GM19351 (cell line): ENCODE measurements around the gene DYNLT2.
A peak's percentile ranks its signal among the peaks of the same experiment; 100 is the strongest.

Experiments
- ATAC-seq: cut with Tn5 transposase; IDR thresholded peaks from one replicate; pipeline ENCODE4 v1.9.1; 2021; ENCODE audit warnings: mild to moderate bottlenecking, moderate library complexity; ENCODE audit not compliant: unreplicated experiment

The DYNLT2 gene, protein sequence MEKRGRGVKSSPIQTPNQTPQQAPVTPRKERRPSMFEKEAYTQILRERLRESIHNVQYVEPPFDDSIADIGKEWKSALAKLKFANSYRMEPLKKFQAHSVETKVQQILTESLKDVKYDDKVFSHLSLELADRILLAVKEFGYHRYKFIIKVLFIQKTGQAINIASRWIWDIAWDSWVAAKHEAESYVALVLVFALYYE

DNA sequence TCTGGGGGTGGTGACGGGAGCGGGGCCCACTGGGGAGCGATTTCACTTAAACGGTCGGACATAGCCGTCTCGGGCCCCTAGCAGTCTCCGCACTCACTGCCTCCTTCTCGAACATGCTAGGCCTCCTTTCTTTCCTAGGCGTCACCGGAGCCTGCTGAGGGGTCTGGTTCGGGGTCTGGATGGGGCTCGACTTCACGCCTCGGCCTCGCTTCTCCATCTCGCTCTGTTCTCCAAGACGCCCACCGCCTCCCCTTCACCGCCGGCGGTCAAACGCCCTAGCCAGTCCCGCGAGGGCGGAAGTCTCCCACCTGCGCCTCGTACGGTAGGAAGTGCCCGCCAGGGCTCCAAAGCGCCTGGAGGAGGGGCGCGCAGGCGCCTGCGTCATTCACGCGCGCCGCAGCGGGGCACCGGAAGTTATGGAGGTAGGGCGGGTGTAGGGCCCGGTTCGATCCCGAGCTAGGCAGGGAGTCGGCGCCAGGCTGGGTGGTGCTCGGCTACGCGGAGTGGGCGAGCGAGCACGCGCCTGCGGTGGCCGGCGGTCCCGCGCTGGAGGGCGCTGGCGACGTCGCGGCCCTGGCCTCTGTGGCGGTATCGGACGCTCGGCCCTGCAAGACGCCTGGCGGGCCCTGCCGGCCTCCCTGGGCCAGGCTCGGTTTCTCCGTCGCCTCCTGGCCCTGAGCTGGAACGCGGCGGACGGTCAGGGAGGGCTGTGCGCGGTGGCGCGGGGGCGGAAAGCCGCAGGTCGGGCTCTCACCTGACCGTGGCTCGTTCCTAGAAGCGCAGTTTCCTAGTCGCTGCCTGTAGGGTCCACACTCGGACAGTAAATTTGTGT, at the start of gene DYNLT2, which contains the start of gene ERMARD:
Gene DYNLT2 (minus strand): TSS at position 331 of the 832 bp plus-strand sequence. CDS start 114 bp downstream, at position 217.
Gene ERMARD (plus strand): TSS at position 381 of the 832 bp plus-strand sequence. CDS start 36 bp downstream, at position 417.
- peak; percentile 93 for ATAC-seq

DNA sequence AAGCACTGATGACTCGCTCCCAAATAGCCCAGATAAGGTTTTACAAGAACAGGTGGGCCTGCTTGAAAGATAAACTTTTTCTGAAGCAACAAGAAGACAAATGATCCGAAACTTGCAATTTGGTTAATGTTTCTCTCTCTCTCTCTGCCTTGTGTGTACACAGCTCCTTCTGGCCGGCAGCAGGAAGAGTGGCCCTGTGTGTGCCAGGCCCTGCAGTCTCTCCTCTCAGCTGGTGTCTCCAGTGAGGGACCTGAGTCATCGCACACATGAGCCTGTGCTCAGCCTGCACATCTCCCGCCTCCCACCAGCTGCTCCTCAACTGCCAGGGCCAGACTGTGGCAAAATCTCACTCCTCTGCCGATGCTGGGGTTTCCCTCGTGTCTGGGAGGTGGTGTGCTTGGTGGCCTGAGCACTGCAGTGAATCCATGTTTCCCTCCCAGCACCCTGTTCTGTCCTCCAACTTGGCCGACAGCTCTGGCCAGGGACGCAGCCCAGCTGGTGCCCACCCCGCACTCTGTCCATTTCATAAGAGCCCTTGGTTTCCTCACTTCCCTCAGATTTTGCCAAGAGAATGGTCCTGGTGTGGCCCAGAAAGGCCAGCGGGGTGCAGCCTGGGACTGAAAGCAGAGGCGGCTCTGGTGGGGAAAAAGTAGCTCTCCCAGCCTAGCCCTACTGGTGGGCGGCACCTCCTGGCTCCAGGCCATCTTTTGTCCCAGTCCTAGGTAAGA, 49.5 kb upstream of the DYNLT2 start:
- no peak for ATAC-seq

DNA sequence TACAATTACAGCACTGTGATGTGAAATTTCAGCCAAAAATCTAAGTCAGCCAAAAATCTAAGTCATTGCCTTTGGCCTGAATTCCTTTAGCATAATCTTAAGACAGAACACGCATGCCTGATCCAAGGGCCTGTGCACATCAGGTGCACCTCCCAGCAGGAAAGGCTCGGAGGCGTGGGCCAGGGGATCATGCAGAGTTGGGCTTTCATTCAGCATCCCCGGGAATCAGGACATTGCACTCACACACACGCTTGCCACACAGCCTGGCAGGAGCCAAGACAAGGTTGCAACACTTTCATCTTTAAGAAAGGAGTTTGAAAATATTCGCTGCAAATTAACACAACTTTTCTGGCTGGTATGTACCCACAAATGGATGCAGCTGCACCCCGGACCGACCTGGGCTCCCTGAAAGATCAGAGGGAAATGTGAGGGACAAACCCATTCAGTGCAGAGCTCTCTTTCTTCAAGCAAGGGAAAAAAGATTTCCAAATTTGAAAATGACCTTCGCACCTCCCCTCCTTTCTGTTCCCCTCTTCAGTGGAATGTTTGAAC, 48.8 kb upstream of the DYNLT2 start:
- no peak for ATAC-seq

DNA sequence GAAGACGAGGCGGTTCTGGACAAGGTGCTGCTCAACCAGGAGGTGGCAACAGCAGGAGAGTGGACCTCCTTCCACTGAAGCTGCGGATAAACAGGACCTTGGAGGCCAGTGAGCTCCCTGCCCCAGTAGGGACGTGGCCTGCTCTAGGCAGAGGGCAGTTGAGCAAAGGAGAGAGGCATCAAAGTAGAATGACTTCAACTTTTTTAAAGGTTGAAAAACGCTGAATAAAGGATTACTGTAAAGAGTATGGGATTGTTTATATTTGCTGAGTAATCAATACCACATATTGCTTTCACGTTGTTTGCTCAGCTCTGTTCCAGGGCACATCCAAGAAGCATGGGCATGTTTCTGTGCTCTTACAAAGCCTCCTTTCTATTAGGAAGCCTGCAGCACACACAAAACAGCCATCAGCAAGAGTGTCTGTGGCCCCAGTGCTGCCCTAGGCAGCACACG, 48.1 kb upstream of the DYNLT2 start:
- ATAC-seq, result no peak

DNA sequence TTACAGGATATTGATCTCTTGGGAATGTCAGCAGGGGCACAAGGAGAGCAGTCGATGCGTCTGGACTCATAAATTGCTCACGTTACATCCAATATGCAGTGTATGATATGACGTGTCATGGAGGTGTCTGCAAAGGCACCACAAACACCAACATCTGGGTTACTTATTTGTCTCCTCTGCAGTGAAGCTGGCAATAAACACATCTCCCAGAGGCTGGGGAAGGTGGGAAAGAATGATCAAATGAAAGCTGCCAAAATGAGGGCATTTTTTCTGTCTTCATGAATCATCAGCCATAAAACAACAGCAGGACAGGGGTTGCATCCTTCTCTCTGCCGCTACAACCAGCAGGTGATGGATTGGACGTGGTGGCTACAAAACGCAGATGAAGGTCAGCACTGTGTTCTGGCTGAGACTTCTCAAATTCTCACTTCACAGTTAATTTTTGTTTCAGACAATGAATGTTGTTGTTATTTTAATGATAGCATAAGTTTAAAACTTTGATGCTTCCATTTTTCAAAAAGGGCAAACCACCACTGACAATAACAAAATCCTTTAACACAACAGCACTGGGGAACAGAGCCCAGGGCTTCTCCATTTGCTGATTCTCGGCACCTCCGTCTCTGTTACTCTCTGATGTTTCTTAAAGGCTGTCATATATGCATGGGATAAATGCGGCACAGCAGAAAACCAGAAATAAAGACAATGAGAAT, 47.5 kb upstream of the DYNLT2 start:
- no peak for ATAC-seq

DNA sequence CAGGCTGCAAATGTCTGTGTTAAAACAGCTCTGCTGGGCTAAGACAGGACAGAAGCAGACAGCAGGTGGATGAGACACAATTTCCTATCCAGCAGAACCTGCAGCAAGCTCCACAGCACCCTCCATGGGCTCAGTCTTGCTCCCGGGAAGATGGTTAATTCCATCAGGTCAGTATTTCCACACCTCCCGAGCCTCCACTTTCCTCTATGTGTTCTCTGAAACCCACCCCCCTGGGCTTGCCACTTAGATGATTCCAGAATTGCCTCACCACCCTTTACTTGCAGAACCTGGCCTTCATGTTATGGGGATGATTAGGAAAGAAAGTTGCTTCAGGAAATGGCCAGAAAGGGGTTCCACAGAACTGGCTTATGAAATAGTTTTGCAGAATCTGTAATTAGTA, 43.8 kb upstream of the DYNLT2 start:
- ATAC-seq, result no peak

DNA sequence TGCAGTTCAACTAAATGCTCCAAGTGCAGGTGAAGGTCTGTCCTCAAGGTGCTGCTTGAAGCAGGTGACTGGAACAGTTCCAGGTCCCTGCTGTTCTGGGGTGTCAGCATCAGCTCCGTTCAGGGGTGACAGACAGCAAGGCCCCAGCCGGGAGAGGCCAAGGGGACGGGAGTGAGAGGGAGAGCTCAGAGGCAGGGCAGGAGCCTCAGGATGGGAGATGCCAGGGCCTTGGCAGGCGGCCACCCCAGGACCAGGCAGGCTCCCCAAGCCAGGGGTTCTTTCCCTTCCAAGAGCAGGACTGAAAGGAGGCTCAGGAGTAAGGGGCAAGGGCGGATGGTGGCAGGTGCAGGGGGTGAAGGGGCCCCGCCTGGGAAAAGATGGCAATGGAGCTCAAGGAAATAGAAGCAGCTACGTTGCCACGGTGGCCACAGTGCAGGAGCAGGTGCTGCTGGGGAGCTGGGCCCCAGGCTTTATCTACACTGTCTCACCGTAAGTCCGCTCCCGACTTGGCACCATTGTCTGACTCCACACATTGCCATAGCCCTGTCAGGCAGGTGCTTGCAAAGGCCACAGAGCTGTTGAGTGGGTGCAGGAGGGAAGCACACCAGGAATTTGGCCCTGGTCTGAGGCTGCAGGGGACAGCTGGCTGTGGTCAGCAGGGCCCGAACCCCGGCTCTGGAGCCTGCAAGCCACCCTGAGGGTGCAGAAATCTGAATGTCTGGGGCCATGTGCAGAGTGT, 43.1 kb upstream of the DYNLT2 start:
- no peak for ATAC-seq

DNA sequence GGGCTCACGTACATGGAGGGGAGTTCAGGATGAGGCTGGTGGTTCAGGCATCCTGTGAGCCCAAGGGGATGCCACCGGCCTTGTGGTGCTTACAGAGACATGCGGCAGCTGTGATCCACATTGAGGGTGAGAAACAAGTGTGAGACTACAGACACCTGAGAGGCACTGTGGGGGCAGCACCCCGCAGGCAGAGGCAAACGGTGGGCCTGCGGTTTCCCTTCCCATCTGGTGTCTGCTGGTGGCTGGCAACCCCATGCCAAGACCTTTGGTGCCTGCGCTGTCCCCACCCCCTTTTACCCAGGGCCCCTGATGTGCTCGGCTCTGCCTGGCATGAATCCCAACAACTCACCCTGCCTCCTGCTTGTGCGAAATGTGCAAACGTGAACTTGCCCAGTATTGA, 42.0 kb upstream of the DYNLT2 start:
- ATAC-seq, result no peak

DNA sequence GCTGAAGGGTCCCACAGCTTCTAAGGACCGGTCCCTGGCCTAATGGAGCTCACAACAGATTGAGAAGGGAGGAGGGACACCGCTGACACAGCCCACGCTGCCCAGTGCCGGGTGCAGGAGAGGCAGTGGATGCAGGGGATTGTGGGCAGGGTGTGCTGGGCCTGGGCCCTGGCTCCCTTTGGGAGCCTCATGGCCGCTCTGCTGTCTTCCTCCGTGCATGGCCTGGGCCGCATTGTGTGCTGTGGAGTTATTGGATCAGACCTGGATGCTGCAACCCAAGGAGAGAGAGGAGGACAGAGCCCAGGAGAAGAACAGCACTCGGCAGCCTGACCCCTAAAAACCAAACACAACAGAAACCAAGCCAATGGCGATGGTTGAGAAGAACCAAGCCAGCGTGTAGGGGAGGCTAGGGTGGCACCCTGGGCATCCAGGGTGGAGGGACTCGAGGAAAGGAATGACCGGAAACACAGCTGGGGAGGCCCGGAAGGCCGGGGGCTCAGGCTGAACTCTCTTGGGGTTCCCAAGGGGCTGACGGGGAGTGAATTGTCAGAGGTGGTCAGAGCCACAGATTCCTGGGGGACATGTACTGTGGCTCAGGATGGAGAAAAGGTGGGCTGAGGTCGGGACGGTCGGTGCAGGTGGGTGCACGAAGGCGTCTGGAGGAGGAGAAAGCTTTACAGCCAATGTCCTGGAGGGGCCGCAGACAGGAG, 41.1 kb upstream of the DYNLT2 start:
- ATAC-seq, result no peak

DNA sequence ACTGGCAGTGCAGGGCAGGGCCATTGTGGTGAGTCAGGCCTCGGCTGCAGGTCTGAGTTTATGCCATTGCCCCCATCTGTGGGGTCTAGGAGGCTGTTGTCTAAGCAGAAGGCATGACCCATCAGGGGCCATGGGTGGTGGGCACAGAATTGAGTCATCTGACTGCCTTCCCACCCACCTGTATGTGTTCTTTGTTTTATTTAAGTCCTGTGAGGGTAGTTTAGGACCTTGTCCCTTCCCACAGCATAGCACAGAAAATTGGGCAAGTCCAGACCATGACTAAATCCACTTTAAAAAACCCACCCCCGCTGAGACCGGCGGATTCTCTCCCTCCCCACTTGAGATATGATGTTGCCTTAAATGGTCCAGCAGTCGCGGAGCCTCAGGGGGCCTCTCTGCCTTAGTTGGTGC, 40.4 kb upstream of the DYNLT2 start:
- ATAC-seq, result no peak

DNA sequence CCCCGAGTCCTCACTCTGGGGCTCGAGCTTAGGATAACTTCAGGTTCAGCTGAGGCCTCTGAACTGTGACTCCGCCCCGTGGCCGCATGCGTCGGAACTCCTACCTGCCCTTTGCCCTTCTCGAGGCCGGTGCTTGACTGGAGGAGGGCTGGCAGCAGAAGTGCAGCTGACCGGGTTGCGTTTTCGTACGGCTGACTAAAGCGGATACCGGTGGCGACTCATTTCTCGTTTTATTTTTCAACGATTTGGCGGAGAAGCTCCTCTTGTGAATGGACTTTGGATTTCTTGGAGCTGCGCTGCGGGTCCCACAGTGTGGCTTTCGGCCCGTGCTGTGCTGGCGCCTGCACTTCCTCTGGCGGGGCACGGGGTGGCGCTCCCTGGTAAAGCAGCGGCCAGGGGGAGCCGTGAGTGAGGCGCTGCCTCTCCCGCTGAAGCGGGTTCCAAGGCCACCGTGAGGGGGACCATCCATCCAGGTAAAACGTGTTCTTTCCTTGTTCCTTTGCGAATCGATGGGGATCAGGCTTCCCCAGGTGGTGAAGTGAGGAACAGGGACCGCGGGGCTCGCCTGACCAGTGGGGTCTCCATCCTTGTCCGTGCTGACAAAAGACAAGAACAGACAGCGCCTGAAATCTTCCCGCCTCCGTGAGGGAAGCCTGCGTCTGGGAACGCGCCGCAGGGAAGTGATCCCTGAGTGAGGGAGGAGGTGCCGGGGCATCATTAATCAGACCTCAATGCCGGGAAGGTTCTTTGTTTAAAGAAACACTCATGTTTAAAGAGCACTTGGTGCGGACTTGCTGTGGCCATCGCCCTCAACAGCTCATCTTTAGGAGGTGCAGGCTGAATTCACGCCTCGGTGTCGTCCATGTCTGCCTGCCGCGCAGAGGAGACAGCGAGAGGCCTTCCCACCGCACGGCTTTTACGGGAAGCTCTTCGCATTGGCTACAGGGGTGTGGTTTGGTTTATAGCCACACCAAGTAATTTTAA, 38.9 kb upstream of the DYNLT2 start:
- peak; percentile 99 for ATAC-seq

DNA sequence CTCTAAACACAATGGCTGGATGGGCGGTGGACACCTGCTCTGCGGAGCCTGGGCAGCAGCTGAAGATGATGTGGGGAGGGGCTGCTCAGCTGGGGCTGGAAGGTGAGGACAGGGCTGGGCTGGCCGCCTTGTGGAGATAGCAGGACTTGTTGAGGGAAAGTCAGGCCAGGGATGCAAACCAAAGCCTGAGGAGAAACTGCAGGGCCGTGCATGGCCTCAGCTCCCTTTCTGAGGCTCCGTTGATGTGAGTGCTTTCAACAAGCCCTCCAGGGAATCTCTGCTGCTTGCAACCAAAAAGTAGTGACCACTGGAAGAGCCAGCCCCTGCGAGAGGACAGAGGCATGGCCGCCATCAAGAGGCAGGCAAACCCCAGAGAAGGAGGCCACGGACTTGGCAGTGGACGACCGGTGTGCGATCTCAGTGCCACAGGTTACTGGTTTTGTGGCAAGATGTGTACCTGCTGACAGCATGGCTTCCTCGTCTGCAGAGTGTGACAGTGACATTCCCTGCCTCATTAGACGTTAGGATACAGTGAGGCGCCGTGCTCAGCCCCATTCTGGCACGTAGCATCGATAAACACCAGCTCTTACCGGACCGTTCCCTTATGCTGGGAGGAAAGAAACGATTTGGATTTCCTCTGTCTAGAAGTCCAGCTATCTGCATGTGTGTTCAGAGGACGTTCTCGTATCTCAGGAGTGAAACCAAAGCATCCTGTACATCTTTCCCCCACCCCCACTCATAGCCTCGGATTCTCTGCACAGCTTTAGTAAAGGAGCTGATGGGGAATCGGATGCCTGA, 38.0 kb upstream of the DYNLT2 start:
- ATAC-seq, result no peak

DNA sequence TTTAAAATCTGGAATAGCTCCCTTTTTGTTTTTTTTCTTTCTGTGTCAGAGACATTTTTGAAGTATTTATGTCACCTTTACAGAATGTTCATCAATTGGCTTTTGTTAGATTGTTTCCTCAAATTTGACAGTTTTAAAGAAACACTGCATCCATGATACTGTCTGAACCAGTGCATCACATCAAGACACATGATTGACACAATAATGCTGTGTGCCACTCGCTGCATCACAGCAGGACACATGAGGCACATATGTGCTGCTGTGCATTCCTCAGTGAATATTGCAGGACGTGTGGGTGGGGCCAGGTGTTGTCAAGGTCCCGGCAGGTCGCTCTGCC, 37.4 kb upstream of the DYNLT2 start:
- ATAC-seq, result no peak

DNA sequence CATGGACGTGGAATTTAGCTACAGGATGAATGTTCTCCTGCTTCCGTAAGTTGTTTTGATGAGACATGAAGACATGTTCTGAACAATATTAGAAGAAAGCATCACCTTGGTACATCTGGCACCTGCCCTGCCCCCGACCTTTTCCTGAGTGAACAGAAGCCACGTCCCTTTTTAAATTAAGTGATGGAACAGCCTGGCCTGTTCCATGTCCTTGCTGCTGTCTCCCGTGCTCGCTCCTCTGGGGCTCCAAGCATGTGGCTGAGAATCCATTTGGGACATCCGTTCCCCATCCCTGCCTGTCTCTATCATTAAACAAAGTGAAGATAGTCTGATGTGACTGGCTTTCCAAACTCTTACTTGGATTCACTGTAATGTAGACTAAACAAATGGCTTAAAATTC, 36.4 kb upstream of the DYNLT2 start:
- ATAC-seq, result no peak

DNA sequence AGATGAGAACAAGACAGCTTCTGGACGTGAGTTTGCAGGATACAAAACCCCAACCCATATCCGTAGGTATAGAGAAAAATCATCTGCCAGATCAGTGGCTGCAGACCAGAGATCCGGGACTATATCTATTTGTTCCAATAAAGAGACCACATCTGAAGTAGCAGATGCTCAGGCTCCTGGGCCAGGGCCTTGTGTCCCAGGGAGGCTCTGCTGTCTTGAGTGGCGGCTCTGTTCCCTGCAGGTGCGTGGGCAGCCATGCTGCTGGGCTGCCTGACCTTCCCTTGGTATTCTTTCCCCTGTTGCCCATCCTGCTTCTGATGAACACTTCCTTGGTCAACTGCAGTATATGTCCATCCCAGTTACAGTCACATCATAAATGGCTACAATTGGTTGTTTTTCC, 35.0 kb upstream of the DYNLT2 start:
- ATAC-seq, result no peak

DNA sequence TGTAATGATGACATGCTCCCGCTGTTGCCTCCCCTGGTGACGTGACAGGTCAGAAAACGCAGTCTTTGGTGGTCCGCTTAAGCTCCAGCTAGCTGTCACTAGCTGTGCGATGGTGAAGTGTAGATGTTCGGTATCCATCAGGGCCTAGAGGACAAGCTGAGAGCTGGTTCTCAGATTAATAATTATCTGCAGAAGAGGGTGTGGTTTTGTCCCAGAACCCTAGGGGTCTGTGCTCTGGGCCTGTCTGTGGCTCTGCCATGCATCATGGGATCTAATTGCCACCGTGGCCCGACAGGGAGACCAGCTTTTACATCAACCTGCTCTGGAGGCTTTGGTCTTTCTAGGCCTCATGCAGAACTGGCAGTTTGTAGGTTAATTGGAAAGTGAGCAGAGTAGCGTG, 34.2 kb upstream of the DYNLT2 start:
- ATAC-seq, result no peak

DNA sequence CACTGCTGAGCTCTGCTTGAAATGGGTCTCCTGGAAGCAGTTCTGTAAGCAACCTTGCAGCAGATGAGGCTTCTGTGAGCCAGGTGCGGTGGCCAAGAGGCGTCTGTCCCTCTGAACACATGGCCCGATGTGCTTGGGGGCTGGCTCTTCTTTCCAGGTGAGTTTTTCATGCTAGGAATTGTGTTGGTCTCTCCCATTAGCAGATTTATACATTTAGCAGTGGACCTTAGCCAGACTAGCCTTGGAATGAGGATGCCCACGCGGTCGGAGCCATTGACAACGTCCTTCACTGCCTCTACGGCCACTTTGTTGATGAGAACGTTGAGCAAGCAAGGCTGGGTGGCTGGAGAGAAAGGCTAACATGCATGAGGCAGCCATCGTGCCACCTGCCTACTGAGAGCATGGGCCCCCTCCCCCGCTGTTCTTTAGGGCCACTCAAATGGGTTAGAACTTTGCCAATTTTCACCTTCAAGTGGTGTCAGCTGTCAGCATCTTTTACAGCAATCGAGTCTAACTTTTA, 33.5 kb upstream of the DYNLT2 start:
- no peak for ATAC-seq
